Erythroblast (primary cell): ENCODE results near the gene IDI2.

Experiments
- GATA1 ChIP-seq: IDR thresholded peaks from 2 replicates; pipeline ENCODE4 v1.6.1; 2011; ENCODE audit warnings: low read depth, mild to moderate bottlenecking, control low read depth, low read length, moderate library complexity
- POLR2A ChIP-seq: IDR thresholded peaks from 2 replicates; pipeline ENCODE4 v1.6.1; 2011; ENCODE audit warnings: mild to moderate bottlenecking, low read length

DNA sequence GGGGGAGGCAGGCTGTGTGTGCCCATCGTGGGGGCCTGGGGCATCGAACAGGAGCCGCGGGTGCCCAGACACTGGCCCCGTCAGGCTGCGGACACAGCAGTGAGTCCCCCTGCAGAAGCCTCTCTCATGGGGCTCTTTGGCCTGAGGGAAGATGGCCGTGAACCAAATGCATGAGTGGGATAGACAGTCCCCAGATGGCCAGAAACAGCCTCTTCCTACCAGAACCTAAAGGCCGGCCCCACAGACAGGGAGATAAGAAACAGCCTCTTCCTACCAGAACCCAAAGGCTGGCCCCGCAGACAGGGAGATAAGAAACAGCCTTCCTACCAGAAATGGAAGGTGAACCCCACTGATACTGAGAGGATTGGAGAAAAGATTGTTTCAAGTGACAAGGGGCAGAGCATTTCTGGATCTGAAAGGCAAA, 16.6 kb downstream of the IDI2 start:
- no peak for TF ChIP-seq POLR2A
- peak; percentile 43 for TF ChIP-seq GATA1
